HG03039 (cell line): Measurements from ENCODE around the gene ARHGAP19.
"Not testable (repeated sequence)": the region's sequence is repeated elsewhere in the genome, so short reads cannot be mapped to it uniquely, and the experiment has no call there.

Experiments
- ATAC-seq: cut with Tn5 transposase; IDR thresholded peaks from one replicate; pipeline ENCODE4 v1.9.1; 2021; ENCODE audit warnings: mild to moderate bottlenecking, moderate library complexity; ENCODE audit not compliant: unreplicated experiment

ARHGAP19 gene

DNA sequence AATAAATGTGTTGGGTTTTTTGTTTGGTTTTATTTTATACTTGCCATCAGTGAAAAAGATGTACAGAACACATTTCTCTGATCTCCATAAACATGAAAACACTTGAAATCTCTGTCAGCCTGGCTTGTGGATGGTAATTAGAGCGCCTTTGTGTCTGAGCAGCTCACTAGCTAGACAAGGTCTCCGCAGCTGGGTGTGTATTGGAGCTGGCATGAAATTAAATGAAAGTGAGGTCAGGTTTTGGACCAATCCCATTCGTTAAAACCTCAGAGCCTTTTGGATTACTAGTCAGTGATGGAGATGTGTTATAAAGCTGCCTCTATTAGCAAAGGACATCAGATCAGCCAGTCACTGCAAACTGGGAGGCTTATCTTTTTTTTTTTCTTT lies 29.4 kb upstream of the ARHGAP19 start:
- no peak for ATAC-seq

DNA sequence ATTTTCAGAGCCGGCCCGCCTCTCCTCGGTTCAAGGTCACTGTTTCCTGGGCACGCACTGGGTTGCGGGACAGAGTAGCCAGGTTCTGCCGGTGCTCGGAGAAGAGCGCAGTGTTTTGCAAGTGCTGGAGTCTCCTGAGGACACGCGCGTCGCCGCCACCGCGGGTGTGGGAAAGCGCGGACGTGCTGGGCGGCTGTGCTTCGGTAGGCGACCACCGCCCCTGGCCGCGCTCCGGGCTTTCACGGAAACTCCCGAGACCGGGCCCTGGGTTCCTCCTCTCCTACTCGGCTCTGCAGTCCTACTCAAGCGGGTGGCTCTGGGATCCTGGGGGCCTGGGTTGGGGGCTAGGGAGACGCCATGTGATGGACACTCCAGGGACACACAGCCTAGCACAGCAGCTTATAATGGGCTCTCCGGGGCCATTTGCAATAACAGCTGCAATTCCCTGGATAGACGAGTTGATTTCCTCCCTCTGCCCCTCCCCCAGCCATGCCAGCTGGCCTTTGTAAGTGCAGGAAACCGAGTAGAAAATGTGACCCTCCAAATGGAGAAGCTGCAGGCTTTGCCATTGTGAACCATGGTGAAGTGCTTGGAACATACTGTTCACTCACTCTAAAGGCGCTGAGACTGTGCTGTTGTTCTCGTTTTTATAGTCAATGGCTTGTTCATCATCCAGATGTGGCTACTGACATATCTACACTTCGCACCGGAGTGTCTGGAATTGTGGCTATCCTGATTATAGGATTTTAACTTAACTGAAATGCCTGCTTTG lies 28.8 kb upstream of the ARHGAP19 start:
- no peak for ATAC-seq

DNA sequence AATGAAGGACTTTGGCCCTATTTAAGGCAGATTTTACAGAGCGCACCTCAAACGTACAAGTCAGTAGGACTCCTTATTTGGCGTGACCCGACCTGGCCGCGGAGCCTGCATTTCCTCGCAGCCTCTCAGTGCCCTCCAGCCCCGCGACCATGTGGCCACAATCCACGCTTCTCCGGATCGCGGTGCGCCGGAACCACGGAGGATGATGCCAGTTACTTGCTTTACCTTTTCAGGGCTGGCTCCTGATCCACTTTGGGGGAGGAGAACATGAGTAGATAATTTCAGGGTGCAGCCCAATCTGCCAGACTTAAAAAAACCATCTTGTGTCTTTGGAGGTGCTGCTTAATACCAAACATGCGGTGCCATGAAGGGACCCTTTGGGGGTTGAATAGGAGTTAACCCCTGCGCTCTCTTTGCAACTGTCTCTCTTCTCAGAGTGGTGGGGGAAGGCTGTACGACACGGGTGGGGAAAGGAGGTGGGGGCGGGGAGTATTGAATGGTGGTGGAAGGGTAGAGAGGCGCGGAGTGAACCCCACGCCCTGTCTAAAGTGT lies 28.1 kb upstream of the ARHGAP19 start:
- ATAC-seq, result no peak

DNA sequence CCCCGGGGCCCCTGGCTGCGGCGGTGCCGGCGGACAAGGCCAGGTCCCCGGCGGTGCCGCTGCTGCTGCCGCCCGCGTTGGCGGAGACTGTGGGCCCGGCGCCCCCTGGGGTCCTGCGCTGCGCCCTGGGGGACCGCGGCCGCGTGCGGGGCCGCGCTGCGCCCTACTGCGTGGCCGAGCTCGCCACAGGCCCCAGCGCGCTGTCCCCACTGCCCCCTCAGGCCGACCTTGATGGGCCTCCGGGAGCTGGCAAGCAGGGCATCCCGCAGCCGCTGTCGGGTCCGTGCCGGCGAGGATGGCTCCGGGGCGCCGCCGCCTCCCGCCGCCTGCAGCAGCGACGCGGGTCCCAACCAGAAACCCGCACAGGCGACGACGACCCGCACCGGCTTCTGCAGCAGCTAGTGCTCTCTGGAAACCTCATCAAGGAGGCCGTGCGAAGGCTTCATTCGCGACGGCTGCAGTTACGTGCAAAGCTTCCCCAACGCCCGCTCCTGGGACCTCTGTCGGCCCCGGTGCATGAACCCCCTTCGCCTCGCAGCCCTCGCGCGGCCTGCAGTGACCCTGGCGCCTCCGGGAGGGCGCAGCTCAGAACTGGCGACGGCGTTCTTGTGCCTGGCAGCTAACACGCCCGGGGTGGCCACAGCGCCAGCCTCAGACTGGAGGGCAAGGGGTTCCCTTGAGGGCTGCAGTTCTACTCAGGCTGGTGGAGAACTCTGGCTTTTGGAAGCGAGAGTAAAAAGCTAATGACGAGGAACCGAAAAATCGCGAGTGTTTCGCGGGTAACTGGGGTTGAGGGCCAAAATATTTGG lies 27.4 kb upstream of the ARHGAP19 start:
- peak; percentile 14 for ATAC-seq

DNA sequence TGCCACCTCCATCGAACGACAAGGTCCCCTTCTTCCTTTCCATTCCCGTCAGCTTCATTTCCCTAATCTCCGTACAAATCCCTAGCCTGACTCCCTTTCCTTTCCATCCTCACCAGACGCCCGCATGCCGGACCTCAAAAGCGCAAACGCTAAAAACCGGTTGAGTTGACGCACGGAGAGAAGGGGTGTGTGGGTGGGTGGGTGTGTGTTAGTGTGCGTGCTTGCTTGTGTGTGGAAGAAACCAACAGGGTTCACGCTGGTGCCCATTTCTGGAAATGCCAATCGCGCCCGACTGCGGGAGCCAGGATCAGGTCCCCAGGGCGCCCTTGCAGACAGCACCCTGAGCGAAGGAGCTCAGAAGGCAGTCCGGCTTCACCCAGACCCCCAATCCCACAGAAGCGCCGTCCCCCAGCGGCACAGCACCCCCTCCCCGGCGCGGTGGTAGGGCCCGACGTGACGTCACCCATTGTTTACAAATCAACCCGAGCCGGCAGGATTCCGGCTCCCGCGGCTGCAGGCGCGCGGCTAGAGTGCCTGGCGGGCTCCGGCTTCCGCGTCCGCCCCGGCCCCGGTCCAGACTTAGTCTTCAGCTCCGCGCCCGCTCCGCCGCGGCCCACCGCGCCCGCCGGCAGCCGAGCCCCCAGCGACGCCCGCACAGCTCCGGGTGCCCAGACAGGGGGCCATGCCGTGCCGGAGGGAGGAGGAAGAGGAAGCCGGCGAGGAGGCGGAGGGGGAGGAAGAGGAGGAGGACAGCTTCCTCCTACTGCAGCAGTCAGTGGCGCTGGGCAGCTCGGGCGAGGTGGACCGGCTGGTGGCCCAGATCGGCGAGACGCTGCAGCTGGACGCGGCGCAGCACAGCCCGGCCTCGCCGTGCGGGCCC lies 26.6 kb upstream of the ARHGAP19 start, which contains the start of gene FRAT1:
TSS of gene FRAT1 (plus strand) at position 500 of the 880 bp plus-strand sequence. CDS start at position 683, 183 bp downstream.
- peak; percentile 66 for ATAC-seq

DNA sequence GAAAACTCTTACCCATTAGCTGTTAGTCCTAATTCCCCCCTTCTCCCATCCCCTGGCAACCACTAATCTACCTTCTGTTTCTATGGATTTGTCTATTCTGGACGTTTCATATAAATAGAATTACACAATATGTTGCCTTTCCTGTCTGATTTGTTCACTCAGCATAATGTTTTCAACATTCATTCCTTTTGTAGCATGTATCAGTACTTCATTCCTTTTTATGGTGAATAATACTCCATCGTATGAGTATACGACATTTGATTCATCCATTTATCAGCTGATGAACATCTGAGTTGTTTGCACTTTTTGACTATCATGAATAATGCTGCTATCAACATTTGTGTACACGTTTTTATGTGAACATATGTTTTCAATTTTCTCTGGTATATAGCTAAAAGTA lies 22.2 kb upstream of the ARHGAP19 start:
- ATAC-seq, result no peak

DNA sequence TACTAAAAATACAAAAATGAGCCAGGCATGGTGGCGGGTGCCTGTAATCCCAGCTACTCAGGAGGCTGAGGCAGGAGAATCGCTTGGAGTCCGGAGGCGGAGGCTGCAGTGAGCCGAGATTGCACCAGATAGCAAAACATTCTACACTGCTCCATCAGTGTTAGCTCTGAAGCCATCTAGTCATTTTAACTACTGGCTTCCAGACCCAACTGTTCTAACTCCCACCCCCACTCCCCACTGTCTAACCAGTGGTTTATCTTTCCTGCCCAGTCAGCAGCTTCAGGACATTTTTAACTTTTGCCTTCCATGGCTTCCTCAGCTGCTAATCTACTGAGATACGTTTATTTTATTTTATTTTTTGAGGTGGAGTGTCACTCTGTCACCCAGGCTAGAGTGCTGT lies 20.5 kb upstream of the ARHGAP19 start:
- no peak for ATAC-seq

DNA sequence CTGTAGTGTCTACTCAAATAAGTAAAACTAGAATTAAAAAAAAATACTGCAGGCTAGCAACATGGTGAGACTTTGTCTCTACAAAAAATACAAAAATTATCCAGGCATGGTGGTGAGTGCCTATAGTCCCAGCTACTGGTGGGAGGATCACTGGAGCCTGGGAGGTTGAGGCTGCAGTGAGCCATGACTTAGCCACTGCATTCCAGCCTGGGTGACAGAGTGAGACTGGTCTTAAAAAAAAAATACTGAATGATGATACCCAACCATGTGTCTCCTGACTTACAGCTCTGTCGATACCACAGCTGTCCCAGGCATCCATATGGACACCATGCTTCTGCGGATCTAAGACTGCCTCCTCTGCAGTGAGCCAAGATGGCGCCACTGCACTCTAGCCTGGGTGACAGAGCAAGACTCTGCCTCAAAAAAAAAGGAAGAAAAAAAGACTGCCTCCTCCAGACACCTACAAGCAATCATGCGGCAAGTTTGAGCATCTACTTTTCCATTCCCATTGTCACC lies 18.7 kb upstream of the ARHGAP19 start:
- ATAC-seq, result no peak

DNA sequence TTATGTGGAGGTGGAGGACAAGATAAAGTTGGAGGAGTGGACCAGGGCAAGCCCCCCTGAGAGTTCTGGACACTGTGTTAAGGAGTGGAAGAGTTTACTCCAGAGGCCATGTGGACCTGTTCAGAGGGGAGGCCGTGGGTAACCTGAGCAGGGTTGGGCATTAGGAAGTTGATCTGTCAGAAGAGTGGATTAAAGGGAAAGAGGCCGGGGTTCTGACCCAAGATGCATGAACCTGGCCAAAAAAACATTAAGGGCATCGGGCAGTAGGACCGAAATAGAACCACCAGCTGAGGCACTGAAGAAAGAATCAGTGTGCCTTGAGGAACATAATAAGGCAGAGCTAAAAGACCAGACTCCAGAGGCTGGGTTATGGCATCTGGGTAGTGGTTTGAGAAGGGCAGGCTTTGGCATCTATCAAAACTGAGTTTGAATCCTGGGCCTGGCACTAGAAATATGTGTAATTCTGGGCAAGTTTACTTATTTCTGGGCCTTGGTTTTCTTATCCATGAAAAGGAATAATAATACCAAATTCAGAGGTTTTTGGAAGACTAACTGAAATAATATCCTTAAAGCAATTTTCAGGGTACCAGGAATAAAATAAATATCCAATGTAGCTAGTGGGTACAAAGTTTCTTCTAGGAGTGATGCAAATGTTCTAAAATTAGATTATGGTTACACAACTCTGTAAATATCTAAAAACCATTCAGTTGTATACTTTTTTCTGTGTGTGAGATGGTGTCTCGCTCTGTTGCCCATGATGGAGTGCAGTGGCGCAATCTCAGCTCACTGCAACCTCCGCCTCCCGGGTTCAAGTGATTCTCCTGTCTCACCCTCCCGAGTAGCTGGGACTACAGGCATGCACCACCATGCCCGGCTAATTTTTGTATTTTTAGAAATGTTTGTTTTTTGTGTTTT lies 15.7 kb upstream of the ARHGAP19 start:
- no peak for ATAC-seq

DNA sequence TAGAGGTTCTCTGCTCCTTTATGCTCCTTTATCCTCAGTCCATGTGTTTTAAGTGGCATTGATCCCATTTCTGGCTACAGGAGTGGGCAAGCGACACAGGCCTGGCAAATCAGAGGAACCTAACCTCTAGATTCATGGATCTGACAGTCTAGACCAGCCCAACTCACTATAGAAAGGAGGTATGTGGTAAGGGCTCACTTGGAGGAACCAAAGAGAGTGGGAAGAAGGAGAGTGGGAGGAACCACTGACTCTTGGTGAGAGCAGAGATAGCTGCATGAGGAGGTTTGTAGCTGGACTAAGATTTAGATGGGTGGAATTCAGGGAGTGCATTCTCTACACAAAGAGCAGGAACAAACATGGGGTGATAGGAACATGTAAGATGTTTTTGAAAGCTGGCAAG lies 15.0 kb upstream of the ARHGAP19 start:
- ATAC-seq, result no peak

DNA sequence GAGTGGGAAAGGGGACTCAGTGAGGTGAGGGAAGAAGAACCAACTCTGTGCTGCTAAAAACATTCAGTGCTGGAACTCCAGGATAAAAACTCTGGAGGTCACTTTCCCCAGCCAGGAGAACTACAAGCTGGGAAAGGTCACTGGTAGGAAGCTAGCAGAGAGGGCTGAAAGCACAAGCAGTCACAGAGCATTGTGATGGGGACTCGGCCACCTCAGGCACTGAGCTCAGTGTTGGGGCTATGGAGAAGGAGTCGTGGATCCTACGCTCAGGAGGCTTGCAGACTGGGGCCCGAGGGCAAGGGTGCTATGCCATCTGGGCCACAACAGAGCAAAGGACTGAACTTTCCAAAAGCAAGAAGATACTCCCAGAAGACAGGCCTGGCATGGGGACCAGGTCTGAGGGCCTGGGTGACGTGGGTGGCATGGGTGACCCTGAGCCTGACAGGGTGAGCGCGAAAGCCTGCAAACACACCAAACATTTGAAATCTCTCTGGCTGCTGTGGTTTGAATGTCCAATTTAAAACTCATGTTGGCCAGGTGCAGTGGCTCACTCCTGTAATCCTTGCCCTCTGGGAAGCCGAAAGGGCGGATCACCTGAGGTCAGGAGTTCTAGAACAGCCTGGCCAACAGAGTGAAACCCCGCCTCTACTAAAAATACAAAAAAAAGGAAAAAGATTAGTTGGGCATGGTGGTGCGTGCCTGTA lies 9.8 kb upstream of the ARHGAP19 start:
- no peak for ATAC-seq

DNA sequence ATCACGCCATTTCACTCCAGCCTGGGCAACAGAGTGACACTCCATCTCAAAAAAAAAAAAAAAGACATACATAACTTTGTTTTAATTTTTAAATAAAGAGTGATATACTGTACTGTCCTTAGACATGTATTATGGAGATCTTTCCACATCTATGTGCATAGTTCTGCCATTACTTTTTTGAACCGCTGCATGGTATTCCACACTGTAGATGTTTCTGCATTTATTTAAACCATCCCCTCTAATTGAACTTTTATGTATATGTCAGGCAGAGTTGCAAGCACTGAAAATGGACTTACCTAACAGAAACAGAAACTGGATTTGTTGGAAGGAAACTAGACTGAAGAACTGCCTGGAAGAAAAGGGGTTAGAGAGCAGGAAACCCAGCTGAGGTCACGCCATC lies 8.5 kb upstream of the ARHGAP19 start:
- no peak for ATAC-seq

DNA sequence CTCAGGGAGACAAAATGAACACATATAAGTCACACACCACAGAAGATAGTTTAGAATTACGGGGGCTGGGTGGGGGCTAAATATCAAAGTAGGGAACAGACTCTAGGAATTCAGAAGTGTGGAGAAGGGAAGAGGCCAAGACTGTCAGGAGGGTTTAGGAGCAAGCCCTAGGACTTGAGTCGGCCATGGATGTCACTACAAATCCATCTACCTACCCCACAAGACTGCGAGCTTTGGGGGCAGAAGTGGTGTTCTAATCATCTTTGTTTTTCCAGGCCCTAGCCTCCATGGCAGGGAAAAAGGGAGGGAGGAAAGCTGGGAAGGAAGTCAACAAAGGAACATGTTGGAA lies 5.8 kb upstream of the ARHGAP19 start:
- no peak for ATAC-seq

DNA sequence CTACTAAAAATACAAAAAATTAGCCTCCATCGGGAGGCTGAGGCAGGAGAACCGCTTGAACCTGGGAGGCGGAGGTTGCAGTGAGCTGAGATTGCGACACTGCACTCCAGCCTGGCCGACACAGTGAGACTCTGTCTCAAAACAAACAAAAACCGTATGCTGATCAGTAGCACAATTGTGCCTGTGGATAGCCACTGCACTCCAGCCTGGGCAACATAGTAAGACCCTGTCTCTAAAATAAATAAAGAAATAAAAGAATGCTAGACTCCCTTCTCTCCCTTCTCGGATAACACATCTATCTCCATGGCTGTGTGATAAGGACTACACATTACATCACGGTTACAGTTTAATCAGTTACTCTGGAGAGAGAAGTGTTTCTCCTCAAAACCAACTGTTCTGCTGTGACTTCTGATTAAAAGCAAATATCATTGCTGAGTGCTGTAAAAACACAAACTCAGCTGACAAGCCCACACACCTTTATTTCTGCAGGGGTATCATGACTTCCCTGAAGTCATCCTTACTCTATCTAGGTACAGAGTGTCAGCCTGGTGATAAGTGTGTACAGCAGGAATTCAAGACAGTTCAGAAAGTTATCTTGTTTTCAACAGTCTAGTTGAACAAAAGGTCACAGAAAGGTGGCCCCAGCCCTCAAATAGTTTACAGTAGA lies 5.3 kb upstream of the ARHGAP19 start:
- ATAC-seq, result no peak

DNA sequence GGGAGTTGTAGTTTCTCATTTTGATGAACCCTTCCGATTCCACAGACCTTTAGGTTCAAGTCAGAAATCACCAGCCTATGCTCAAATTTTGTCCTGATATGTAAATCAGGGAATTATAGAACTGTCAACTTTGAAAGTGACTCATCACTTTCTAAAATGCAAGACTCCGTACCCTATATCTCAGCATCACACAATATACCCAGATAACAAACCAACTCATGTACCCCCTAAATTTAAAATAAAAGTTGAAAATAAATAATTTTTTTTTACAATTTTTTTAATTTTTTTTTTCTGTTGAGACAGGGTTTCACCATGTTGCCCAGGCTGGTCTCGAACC lies 393 bp upstream of the ARHGAP19 start:
- no peak for ATAC-seq

DNA sequence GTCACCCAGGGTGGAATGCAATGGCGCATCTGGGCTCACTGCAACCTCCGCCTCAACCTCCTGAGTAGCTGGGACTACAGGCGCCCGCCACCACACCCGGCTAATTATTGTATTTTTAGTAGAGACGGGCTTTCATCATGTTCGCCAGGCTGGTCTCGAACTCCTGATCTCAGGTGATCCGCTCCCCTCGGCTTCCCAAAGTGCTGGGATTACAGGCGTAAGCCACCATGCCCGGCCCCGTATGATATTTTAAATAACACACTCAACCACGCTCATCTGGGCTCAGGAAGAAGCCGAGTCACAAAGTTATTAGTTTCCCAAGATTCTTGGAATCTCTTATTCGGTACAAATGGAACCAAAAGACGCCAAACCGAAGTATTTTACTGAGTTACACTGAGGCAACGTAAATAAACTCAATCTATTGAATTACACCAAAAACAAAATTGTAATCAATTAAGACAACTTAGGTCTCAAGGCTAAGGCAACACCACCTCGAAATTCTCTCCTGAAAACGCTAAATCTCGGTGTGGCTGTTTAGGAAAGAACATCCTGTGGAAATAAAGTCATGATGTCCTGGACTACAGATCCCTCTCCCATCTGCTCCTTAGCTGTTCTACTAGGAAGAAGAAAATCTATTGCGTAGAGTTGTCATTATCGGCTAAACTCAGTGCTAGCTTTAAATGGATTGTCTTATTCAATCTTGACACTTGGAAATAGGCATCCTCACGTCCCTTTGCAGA lies 910 bp downstream of the ARHGAP19 start:
- ATAC-seq, result no peak

DNA sequence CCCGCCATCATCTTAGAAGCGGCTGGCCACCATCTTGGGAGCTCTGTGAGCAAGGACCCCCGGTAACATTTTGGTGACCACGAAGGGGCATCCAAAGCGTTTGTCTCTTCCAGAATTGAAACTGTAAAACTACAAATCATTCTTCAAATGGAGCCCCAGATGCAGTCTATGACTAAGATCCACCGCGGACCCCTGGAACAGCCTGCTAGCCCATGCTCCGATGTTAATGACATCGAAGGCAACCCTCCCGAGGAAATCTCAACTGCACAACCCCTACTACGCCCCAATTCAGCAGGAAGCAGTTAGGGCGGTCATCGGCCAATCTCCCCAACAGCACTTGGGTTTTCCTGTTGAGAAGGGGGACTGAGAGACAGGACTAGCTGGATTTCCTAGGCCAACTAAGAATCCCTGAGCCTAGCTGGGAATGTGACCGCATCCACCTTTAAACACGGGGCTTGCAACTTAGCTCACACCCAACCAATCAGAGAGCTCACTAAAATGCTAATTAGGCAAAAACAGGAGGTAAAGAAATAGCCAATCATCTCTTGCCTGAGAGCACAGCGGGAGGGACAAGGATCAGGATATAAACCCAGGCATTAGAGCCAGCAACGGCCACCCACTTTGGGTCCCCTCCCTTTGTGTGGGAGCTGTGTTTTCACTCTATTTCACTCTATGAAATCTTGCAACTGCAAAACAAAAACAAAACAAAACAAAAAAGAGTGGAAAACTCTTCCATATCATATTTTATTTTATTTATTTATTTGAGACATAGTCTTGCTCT lies 1.7 kb downstream of the ARHGAP19 start:
- ATAC-seq, result not testable (repeated sequence)
